DOHH2 (cell line): Measurements from ENCODE around the gene ACOT9.

ENCODE experiments used
- H3F3A ChIP-seq: fragments of 200-600 bp; sonication (generic), shearing (Covaris generic); 2 replicates; pipeline ENCODE4 v1.6.0; 2016; ENCODE audit warnings: antibody characterized with exemption, mild to moderate bottlenecking; ENCODE audit not compliant: control insufficient read depth, insufficient read depth
- H3K27ac ChIP-seq: fragments of 200-600 bp; sonication (generic); 2 replicates; pipeline ENCODE4 v1.5.1; 2014; ENCODE audit warnings: low read depth, mild to moderate bottlenecking, low read length, moderate library complexity
- H3K27me3 ChIP-seq: fragments of 200-600 bp; sonication (generic); 2 replicates; pipeline ENCODE4 v1.6.1; 2014; ENCODE audit warnings: mild to moderate bottlenecking, low read length, mixed read lengths; ENCODE audit not compliant: control insufficient read depth
- H3K36me3 ChIP-seq: fragments of 200-600 bp; sonication (generic); 2 replicates; pipeline ENCODE4 v1.6.1; 2014; ENCODE audit warnings: mild to moderate bottlenecking, low read length, moderate library complexity, mixed read lengths; ENCODE audit not compliant: control insufficient read depth
- H3K4me1 ChIP-seq: fragments of 200-600 bp; sonication (generic); 2 replicates; pipeline ENCODE4 v1.6.1; 2014; ENCODE audit warnings: mild to moderate bottlenecking, low read length, mixed read lengths; ENCODE audit not compliant: control insufficient read depth
- H3K4me2 ChIP-seq: fragments of 200-600 bp; sonication (generic); 2 replicates; pipeline ENCODE4 v1.6.0; 2014; ENCODE audit warnings: mild to moderate bottlenecking, low read length, moderate library complexity
- H3K4me3 ChIP-seq: fragments of 200-600 bp; sonication (generic); 2 replicates; pipeline ENCODE4 v1.5.1; 2014; ENCODE audit warnings: mild to moderate bottlenecking, low read length, mixed read lengths
- H3K79me2 ChIP-seq: fragments of 200-600 bp; sonication (generic); 2 replicates; pipeline ENCODE4 v1.6.1; 2014; ENCODE audit warnings: mild to moderate bottlenecking, low read length, mixed read lengths; ENCODE audit not compliant: control insufficient read depth
- H3K9me2 ChIP-seq: fragments of 200-600 bp; sonication (generic); replicated peaks from 2 replicates; pipeline ENCODE4 v1.6.1; 2014; ENCODE audit warnings: mild to moderate bottlenecking, low read length, mixed read lengths; ENCODE audit not compliant: control insufficient read depth
- H3K9me3 ChIP-seq: fragments of 200-600 bp; sonication (generic); 2 replicates; pipeline ENCODE4 v1.6.1; 2014; ENCODE audit warnings: antibody characterized with exemption, low read length, mixed read lengths; ENCODE audit not compliant: control insufficient read depth, insufficient read depth
- H4K20me1 ChIP-seq: fragments of 200-600 bp; sonication (generic); 2 replicates; pipeline ENCODE4 v1.6.0; 2014; ENCODE audit warnings: low read depth, mild to moderate bottlenecking, antibody characterized with exemption, low read length, moderate library complexity; ENCODE audit not compliant: control insufficient read depth, insufficient read depth
- CTCF ChIP-seq: fragments of 200-600 bp; sonication (generic); IDR thresholded peaks from one replicate; pipeline ENCODE4 v1.5.1; 2014; ENCODE audit warnings: antibody characterized with exemption, mild to moderate bottlenecking, low read depth, low read length; ENCODE audit not compliant: poor library complexity, severe bottlenecking
- EZH2phosphoT487 ChIP-seq: fragments of 200-600 bp; sonication (generic); IDR thresholded peaks from 2 replicates; pipeline ENCODE4 v1.6.1; 2017; ENCODE audit warnings: borderline replicate concordance, mild to moderate bottlenecking, antibody characterized with exemption, low read length, moderate library complexity, mixed read lengths

ACOT9 gene

GRCh38 chrX:23770142-23770541 is 27.1 kb upstream of the ACOT9 start:
- H3K27ac ChIP-seq, result peak overlapping the region; percentile 98

GRCh38 chrX:23766650-23767551 is 23.8 kb upstream of the ACOT9 start:
- Histone ChIP-seq H3K9me2 (no peaks in the 10 kb centered on the region), H3K27me3 (no peaks in the 10 kb centered on the region), H4K20me1 (no peaks in the 10 kb centered on the region), H3K36me3 (peaks cover 26% of the 10 kb centered on the region), H3F3A (peaks cover 9% of the 10 kb centered on the region), H3K27ac (peak overlapping the region; percentile 98), H3K4me1 (peaks cover 76% of the 10 kb centered on the region), H3K4me3 (peak overlapping the region; percentile 73), H3K9me3 (no peaks in the 10 kb centered on the region), H3K4me2 (peak overlapping the region; percentile 94), H3K79me2 (peaks cover 45% of the 10 kb centered on the region)
- no peak for TF ChIP-seq CTCF
- TF ChIP-seq EZH2phosphoT487, result no peak

More at GRCh38 chrX:23770142-23770541, 27.1 kb upstream of the ACOT9 start:
- Histone ChIP-seq H3K79me2 (peaks cover 55% of the 10 kb centered on the region), H3K36me3 (peaks cover 34% of the 10 kb centered on the region), H3K27me3 (no peaks in the 10 kb centered on the region), H3F3A (peaks cover 25% of the 10 kb centered on the region), H3K4me1 (peaks cover 96% of the 10 kb centered on the region), H3K9me3 (no peaks in the 10 kb centered on the region), H4K20me1 (no peaks in the 10 kb centered on the region), H3K9me2 (no peaks in the 10 kb centered on the region), H3K4me2 (peak overlapping the region; percentile 55), H3K4me3 (peak overlapping the region; percentile 10; the same call in 1 of the 2 replicates)
- TF ChIP-seq EZH2phosphoT487, result no peak
- no peak for TF ChIP-seq CTCF

- H3K27ac ChIP-seq, result peak overlapping the region; percentile 98
- no peaks in the 10 kb centered on the region for H3K9me3 ChIP-seq
- H3K27me3 ChIP-seq, result no peaks in the 10 kb centered on the region
- TF ChIP-seq EZH2phosphoT487 (no peak), CTCF (no peak)
- peaks cover 26% of the 10 kb centered on the region for H3K36me3 ChIP-seq
- peaks cover 40% of the 10 kb centered on the region for H3K79me2 ChIP-seq
- no peaks in the 10 kb centered on the region for H4K20me1 ChIP-seq
- H3F3A ChIP-seq, result peaks cover 9% of the 10 kb centered on the region
- H3K4me3 ChIP-seq, result peak overlapping the region; percentile 73
- H3K9me2 ChIP-seq, result no peaks in the 10 kb centered on the region
- peaks cover 65% of the 10 kb centered on the region for H3K4me1 ChIP-seq
- H3K4me2 ChIP-seq, result peak overlapping the region; percentile 94
Measured at GRCh38 chrX:23765868-23766267, 22.8 kb upstream of the ACOT9 start.
